Choroid plexus epithelial cell (primary cell): Measurements from ENCODE around the gene SH3RF2.

Experiments used
- DNase-seq: peaks from one replicate; pipeline ENCODE4 v3.0.0-alpha.2; 2010; ENCODE audit warnings: low read depth
- H3K4me3 ChIP-seq: 2 replicates; pipeline ENCODE4 v1.5.1; 2011; ENCODE audit warnings: low read depth, mild to moderate bottlenecking, control low read depth, low read length, moderate library complexity
- TF ChIP-seq, protein P1 (sequence below): conservative IDR thresholded peaks from 2 replicates; pipeline ENCODE4 v1.5.1; 2011; ENCODE audit warnings: low read depth, mild to moderate bottlenecking, control low read depth, inconsistent platforms, low read length, moderate library complexity

The SH3RF2 gene

DNA sequence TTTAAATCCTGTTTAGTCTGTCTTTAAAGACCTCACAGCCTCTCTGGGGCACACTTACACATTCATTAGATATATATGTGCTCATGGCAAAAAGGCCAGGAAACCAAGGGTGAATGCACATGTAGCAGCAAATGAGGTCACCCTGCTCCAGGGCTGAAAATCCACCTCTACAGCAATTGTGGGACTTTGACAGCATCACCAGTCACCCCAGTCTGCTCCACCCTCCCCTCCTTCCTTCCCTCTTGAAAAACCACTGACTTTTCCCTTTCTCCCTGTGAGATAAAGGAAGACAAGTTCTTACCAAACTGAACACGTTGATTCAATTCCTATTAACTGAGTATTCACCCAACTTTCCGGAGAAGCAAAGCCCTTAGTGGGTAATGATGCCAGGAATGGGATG is 15.2 kb upstream of the SH3RF2 start:
- TF ChIP-seq, protein P1, sequence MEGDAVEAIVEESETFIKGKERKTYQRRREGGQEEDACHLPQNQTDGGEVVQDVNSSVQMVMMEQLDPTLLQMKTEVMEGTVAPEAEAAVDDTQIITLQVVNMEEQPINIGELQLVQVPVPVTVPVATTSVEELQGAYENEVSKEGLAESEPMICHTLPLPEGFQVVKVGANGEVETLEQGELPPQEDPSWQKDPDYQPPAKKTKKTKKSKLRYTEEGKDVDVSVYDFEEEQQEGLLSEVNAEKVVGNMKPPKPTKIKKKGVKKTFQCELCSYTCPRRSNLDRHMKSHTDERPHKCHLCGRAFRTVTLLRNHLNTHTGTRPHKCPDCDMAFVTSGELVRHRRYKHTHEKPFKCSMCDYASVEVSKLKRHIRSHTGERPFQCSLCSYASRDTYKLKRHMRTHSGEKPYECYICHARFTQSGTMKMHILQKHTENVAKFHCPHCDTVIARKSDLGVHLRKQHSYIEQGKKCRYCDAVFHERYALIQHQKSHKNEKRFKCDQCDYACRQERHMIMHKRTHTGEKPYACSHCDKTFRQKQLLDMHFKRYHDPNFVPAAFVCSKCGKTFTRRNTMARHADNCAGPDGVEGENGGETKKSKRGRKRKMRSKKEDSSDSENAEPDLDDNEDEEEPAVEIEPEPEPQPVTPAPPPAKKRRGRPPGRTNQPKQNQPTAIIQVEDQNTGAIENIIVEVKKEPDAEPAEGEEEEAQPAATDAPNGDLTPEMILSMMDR: no peak

DNA sequence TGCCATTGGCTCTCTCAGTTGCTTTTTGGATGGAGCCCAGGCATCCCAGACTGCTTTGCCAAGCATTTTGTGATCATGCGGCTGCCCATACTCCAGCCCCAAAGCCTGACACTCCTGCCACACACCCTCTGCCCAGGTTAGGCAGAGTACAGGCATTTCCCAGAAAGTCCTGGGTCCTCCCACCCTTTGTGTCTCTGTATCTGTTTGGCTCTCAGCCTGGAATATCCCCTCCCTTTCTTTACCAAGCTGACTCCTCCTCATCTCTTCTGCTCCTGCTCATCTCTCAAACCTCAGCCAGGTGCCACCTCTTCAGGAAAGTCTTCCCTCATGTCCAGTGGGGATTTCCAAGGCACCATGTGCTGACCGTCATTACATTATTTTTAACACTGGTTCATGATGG is 14.3 kb upstream of the SH3RF2 start:
- DNase-seq: no peak
- H3K4me3 ChIP-seq: no peak overlapping the region
- TF ChIP-seq, protein P1: no peak

More for the DNA sequence above, 15.2 kb upstream of the SH3RF2 start:
- DNase-seq: no peak
- no peak overlapping the region for H3K4me3 ChIP-seq

DNA sequence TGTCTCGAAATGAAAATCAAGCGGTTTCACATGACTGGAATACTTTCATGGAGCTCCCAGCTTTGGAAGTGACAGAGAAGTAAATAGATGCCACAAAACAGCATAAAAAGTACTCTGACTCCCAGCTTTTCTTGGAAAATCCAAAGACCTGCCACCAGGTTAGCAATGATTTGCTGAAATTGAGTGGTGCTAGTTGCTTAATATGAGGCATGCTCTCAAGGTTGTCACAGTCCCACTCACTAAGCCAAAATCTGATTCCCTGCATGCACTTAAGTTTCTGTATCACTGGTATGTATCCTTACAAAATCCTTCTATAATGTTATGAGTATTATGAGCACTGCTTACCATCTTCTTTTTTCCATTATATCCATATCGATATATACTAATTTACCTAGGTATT is 13.0 kb upstream of the SH3RF2 start:
- no peak overlapping the region for H3K4me3 ChIP-seq
- DNase-seq: no peak
- TF ChIP-seq, protein P1: no peak

DNA sequence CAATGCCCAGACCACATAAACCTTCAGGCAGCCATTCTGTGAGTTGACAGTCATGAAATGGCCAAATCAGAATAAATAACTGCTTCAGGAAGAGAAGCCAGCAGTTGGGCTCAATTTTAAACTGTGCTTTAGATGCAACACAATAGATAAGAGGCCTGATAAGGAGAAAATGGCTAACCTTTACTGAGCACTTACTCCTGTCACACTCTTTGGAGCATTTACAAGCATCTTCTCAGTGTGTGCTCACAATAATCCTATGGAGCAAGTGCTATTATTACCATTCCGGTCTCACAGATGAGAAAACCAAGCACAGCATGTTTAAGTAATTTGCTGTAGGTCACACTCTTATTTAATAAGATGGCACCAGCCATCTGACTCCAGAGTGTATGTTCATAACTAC is 11.5 kb upstream of the SH3RF2 start:
- no peak overlapping the region for H3K4me3 ChIP-seq
- no peak for DNase-seq
- TF ChIP-seq, protein P1: no peak

DNA sequence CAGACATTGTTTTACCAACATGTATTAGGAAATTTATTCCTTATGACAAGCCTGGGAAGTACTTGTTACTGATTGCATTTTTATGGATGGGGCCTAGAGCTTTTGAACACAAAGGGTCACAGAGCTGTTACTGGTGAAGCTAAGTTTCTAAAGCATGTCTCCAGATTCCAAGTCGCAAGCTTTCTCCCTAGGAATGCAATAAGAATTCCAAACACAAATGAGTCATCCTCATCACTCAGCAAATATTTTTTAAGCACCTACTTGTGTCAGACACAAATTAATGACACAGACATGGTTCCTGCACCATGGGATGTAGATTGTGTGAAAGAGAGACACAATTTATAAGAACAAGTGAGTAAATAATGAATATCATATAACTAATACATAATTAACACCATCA is 11.0 kb upstream of the SH3RF2 start:
- H3K4me3 ChIP-seq: no peak overlapping the region
- DNase-seq: peak; percentile 86
- TF ChIP-seq, protein P1: no peak

DNA sequence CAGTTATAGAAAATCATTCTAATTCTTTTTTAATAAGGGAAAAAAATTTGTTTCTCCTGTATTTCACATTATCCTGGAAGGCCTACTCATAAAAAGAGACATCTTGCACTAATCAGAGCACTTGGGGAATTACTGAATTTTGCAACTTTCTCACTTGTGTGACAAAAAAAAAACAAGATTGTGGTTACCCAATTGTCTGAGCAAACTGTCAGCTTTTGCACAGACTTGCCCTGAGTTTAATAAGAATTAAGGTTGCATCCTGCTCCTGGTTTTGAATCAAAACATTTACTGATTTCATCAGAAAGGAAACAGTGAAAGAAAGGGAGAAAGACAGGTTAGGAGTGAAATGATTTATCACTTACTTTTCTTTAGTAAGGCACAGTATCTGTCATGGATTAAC is 10.6 kb upstream of the SH3RF2 start:
- peak; percentile 72 for DNase-seq
- H3K4me3 ChIP-seq: no peak overlapping the region
- TF ChIP-seq, protein P1: no peak

DNA sequence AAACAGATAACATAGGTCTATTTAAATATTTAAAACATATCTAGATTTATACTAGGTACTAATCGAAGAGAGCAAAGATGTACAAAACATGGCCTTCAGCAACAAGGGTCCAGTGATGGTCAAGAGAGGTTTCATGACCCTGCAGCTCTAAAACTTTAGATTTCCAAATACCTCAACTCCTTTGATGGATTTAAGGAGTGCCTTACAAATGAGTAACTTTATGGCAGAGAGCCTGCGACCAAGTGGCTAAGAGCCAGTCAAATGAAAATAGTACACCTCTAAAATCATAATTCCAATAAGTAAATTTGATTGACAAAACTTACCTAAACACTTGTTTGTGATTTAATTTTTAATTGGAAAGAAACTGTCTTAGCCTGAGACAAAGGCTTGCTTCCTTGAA is 4.7 kb upstream of the SH3RF2 start:
- TF ChIP-seq, protein P1: no peak
- H3K4me3 ChIP-seq: no peak overlapping the region
- DNase-seq: peak; percentile 23
